ENCODE results near the gene GRIP1. TPM values are rescaled to one million over a fixed set of nuclear protein-coding genes. Genes with fewer than 3 reads are reported as not detected.

Gene GRIP1
- total and polyA plus RNA-seq, 2 donors from 2014 or later, result 3.9 to 18.4 TPM

DNA sequence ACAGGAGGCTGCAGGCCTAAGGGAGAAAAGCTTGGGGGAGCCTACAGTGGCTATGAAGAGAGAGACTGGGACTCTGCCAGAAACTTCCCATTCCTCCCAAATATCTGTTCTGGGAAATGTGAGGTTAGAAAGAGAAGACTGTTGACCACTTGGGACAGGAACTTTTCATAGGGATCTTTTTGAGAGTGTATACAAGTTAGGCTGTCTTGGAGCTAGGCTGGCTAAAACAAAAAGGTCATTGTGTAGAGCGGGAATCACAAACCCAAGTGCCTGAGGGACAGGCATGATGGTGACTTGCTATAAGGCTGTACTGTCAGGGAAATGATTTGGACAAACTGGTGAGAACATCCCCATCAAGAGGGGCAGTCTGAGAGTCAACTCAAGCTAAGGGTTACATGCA, 175.1 kb downstream of the GRIP1 start:
- Histone ChIP-seq H3K36me3 (ENCODE audit: control insufficient read depth in 2 of 3, insufficient read depth in 3 of 3, low read length in 3 of 3) (no peaks in the 10 kb centered on the region), H3K4me1 (ENCODE audit: control insufficient read depth in 2 of 3, insufficient read depth in 2 of 3, low read depth in 1 of 3, low read length in 3 of 3) (no peaks in the 10 kb centered on the region), H3K9ac (ENCODE audit: low read length in 3 of 3) (no peak overlapping the region), H3K9me3 (ENCODE audit: control insufficient read depth in 2 of 3, insufficient read depth in 1 of 3, low read length in 3 of 3) (no peaks in the 10 kb centered on the region), H3K4me3 (ENCODE audit: low read length in 3 of 3) (no peak overlapping the region), H3K27me3 (ENCODE audit: control insufficient read depth, insufficient read depth, low read length) (no peaks in the 10 kb centered on the region), H3K27ac (ENCODE audit: low read depth in 2 of 2, low read length in 2 of 2) (no peak overlapping the region)
- intact Hi-C loops (cut with DNase I), result no loop called here
- no peak for DNase-seq
- no peak for FAIRE-seq
- TF ChIP-seq, protein P1, sequence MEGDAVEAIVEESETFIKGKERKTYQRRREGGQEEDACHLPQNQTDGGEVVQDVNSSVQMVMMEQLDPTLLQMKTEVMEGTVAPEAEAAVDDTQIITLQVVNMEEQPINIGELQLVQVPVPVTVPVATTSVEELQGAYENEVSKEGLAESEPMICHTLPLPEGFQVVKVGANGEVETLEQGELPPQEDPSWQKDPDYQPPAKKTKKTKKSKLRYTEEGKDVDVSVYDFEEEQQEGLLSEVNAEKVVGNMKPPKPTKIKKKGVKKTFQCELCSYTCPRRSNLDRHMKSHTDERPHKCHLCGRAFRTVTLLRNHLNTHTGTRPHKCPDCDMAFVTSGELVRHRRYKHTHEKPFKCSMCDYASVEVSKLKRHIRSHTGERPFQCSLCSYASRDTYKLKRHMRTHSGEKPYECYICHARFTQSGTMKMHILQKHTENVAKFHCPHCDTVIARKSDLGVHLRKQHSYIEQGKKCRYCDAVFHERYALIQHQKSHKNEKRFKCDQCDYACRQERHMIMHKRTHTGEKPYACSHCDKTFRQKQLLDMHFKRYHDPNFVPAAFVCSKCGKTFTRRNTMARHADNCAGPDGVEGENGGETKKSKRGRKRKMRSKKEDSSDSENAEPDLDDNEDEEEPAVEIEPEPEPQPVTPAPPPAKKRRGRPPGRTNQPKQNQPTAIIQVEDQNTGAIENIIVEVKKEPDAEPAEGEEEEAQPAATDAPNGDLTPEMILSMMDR (IDR thresholded peaks at IDR 0.05; ENCODE audit: borderline replicate concordance, extremely low read depth, insufficient read depth), result no peak

DNA sequence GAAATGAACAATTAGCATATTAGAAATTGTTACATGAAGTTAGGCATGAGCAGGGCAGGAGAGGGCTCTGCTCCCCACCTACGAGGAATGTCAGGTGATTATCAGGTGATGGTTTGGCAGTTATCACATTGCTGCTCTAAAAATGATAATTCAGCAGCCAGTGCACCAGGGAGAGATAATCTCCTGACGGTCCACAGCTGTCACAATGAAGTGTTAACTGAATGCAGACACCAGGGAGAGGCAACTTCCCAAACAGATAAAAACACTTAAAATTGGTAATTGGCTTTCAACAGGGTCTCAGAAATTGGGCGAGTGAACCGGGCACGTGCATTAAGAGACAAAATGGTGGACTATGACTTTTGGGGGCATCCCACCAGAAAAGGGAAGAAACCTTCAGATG, 176.0 kb downstream of the GRIP1 start:
- Histone ChIP-seq H3K9ac (ENCODE audit: low read length in 3 of 3) (no peak overlapping the region), H3K4me1 (ENCODE audit: control insufficient read depth in 2 of 3, insufficient read depth in 2 of 3, low read depth in 1 of 3, low read length in 3 of 3) (no peaks in the 10 kb centered on the region), H3K27ac (ENCODE audit: low read depth in 2 of 2, low read length in 2 of 2) (no peak overlapping the region), H3K4me3 (ENCODE audit: low read length in 3 of 3) (no peak overlapping the region), H3K36me3 (ENCODE audit: control insufficient read depth in 2 of 3, insufficient read depth in 3 of 3, low read length in 3 of 3) (no peaks in the 10 kb centered on the region), H3K9me3 (ENCODE audit: control insufficient read depth in 2 of 3, insufficient read depth in 1 of 3, low read length in 3 of 3) (no peaks in the 10 kb centered on the region), H3K27me3 (ENCODE audit: control insufficient read depth, insufficient read depth, low read length) (no peaks in the 10 kb centered on the region)
- intact Hi-C loops (cut with DNase I), result no loop called here
- TF ChIP-seq, protein P1 (IDR thresholded peaks at IDR 0.05; ENCODE audit: borderline replicate concordance, extremely low read depth, insufficient read depth), result no peak
- DNase-seq, result no peak
- FAIRE-seq, result no peak

DNA sequence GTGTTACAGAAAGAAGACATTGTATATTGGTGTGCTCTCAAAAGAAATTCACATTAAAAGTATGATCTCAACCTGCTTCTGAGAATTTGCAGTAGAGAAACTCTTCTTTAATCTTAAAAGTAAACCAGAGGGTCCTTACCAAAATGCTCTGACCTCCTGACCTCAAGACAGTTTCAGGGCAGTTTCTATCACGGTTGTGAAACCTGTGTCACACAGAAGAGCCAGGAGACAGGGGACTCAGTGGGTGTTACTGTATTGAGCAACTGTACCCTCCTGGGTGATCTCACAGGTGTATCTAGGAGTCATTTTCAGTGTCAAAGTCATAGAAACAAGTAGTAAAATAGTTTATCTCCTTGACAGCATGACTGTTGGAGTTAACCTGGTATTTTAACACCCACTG, 178.0 kb downstream of the GRIP1 start:
- H3K27me3 ChIP-seq (ENCODE audit: control insufficient read depth, insufficient read depth, low read length), result no peaks in the 10 kb centered on the region
- H3K27ac ChIP-seq (ENCODE audit: low read depth in 2 of 2, low read length in 2 of 2), result no peak overlapping the region
- no peak overlapping the region for H3K9ac ChIP-seq (ENCODE audit: low read length in 3 of 3)
- no peaks in the 10 kb centered on the region for H3K36me3 ChIP-seq (ENCODE audit: control insufficient read depth in 2 of 3, insufficient read depth in 3 of 3, low read length in 3 of 3)
- H3K4me1 ChIP-seq (ENCODE audit: control insufficient read depth in 2 of 3, insufficient read depth in 2 of 3, low read depth in 1 of 3, low read length in 3 of 3), result no peaks in the 10 kb centered on the region
- no peak overlapping the region for H3K4me3 ChIP-seq (ENCODE audit: low read length in 3 of 3)
- FAIRE-seq, result no peak
- TF ChIP-seq, protein P1 (IDR thresholded peaks at IDR 0.05; ENCODE audit: borderline replicate concordance, extremely low read depth, insufficient read depth), result no peak
- no peaks in the 10 kb centered on the region for H3K9me3 ChIP-seq (ENCODE audit: control insufficient read depth in 2 of 3, insufficient read depth in 1 of 3, low read length in 3 of 3)
- no peak for DNase-seq
- intact Hi-C loops (cut with DNase I), result no loop called here

DNA sequence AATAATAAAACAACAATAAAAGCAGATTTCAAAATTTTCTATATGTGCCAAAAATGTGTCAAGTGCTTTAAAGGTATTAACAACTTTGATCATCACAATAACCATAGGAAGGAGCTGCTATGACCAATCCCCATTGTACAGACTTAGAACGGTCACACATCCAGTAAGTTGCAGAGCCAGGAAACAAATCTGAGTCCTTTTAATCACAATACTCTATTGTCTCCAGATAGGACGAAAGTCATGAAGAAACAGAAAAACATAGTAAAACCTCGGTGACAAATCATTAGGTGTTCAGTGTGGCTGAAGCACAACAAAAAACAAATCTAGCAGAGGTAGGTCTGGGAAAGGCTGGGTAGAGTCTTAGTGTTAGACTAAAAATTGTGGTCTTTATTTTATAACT, 178.8 kb downstream of the GRIP1 start:
- no peaks in the 10 kb centered on the region for H3K9me3 ChIP-seq (ENCODE audit: control insufficient read depth in 2 of 3, insufficient read depth in 1 of 3, low read length in 3 of 3)
- no peak overlapping the region for H3K9ac ChIP-seq (ENCODE audit: low read length in 3 of 3)
- no peak overlapping the region for H3K4me3 ChIP-seq (ENCODE audit: low read length in 3 of 3)
- TF ChIP-seq, protein P1 (IDR thresholded peaks at IDR 0.05; ENCODE audit: borderline replicate concordance, extremely low read depth, insufficient read depth), result no peak
- FAIRE-seq, result no peak
- intact Hi-C loops (cut with DNase I), result no loop called here
- no peak overlapping the region for H3K27ac ChIP-seq (ENCODE audit: low read depth in 2 of 2, low read length in 2 of 2)
- no peaks in the 10 kb centered on the region for H3K4me1 ChIP-seq (ENCODE audit: control insufficient read depth in 2 of 3, insufficient read depth in 2 of 3, low read depth in 1 of 3, low read length in 3 of 3)
- no peak for DNase-seq
- H3K36me3 ChIP-seq (ENCODE audit: control insufficient read depth in 2 of 3, insufficient read depth in 3 of 3, low read length in 3 of 3), result no peaks in the 10 kb centered on the region
- H3K27me3 ChIP-seq (ENCODE audit: control insufficient read depth, insufficient read depth, low read length), result no peaks in the 10 kb centered on the region
